RWPE1 (cell line): ENCODE data around the gene OGA.

ENCODE experiments used
- CTCF ChIA-PET: fragments of 350-600 bp; sonication (Branson Sonifier 250); formaldehyde crosslinking; extraction: SDS; loops from one replicate; lab custom pipeline; 2021; lab: Yijun Ruan, JAX
- POLR2A ChIA-PET: fragments of 400-600 bp; formaldehyde crosslinking; extraction: SDS; loops from one replicate; lab custom pipeline; 2020; ENCODE audit warnings: antibody characterized with exemption; ENCODE audit not compliant: low non-redundant PET; lab: Yijun Ruan, JAX
- DNase-seq: peaks from one replicate; pipeline ENCODE4 v3.0.0; 2012; ENCODE audit warnings: low spot score
- H3K27ac ChIP-seq: fragments of 450-650 bp; 2 replicates; pipeline ENCODE4 v1.5.1; 2017
- TF ChIP-seq, protein P1 (sequence below): fragments of 450-650 bp; conservative IDR thresholded peaks from 2 replicates; pipeline ENCODE4 v1.5.1; 2017; ENCODE audit warnings: low read depth, mild to moderate bottlenecking

The OGA gene

GRCh38 chr10:101818119-101818871, at the start of gene OGA:
TSS of gene OGA (minus strand) at chr10:101818444. CDS start at chr10:101818022, 422 bp downstream.
- DNase-seq: peak; percentile 100
- peak within 1 kb of the TSS; percentile 95 for H3K27ac ChIP-seq
- POLR2A ChIA-PET: interaction anchor here (0.7 kb wide), 2 partner anchors 35 to 81 kb away, joined by 3 read pairs; partner anchors contain the start of gene NPM3
- CTCF ChIA-PET: interaction anchor here (0.6 to 2.0 kb wide), 6 partner anchors 10 to 256 kb away, joined by 3 to 10 read pairs (median 4); no protein-coding TSS in a partner anchor
- TF ChIP-seq, protein P1, sequence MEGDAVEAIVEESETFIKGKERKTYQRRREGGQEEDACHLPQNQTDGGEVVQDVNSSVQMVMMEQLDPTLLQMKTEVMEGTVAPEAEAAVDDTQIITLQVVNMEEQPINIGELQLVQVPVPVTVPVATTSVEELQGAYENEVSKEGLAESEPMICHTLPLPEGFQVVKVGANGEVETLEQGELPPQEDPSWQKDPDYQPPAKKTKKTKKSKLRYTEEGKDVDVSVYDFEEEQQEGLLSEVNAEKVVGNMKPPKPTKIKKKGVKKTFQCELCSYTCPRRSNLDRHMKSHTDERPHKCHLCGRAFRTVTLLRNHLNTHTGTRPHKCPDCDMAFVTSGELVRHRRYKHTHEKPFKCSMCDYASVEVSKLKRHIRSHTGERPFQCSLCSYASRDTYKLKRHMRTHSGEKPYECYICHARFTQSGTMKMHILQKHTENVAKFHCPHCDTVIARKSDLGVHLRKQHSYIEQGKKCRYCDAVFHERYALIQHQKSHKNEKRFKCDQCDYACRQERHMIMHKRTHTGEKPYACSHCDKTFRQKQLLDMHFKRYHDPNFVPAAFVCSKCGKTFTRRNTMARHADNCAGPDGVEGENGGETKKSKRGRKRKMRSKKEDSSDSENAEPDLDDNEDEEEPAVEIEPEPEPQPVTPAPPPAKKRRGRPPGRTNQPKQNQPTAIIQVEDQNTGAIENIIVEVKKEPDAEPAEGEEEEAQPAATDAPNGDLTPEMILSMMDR: no peak

GRCh38 chr10:101867931-101868330, 49.7 kb upstream of the OGA start:
- ChIA-PET CTCF (no interaction called here), POLR2A (no interaction called here)
- DNase-seq: no peak
- no peak overlapping the region for H3K27ac ChIP-seq
- TF ChIP-seq, protein P1: no peak

- POLR2A ChIA-PET: no interaction called here
- no peak for DNase-seq
- CTCF ChIA-PET: interaction anchor here (1.1 kb wide), 1 partner anchor 20 kb away, joined by 3 read pairs; no protein-coding TSS in a partner anchor
- TF ChIP-seq, protein P1: no peak
- no peak overlapping the region for H3K27ac ChIP-seq
These were observed 41.3 kb upstream of the OGA start for GRCh38 chr10:101859530-101859929.

- ChIA-PET POLR2A (no interaction called here), CTCF (no interaction called here)
- no peak for DNase-seq
- H3K27ac ChIP-seq: no peak overlapping the region
- TF ChIP-seq, protein P1: no peak
These were observed 40.7 kb upstream of the OGA start for GRCh38 chr10:101858723-101859500.

GRCh38 chr10:101857802-101858476, 39.7 kb upstream of the OGA start:
- POLR2A ChIA-PET: no interaction called here
- CTCF ChIA-PET: interaction anchor here (1.2 kb wide), 1 partner anchor 22 kb away, joined by 3 read pairs; no protein-coding TSS in a partner anchor
- TF ChIP-seq, protein P1: no peak

GRCh38 chr10:101856626-101857025, 38.4 kb upstream of the OGA start:
- TF ChIP-seq, protein P1: no peak
- no peak for DNase-seq
- H3K27ac ChIP-seq: no peak overlapping the region
- ChIA-PET POLR2A (no interaction called here), CTCF (interaction anchor here (0.7 to 2.8 kb wide), 4 partner anchors 16 to 642 kb away, joined by 3 to 13 read pairs (median 4); no protein-coding TSS in a partner anchor)

More at GRCh38 chr10:101857802-101858476, 39.7 kb upstream of the OGA start:
- DNase-seq: no peak
- no peak overlapping the region for H3K27ac ChIP-seq
